ENCODE measurements around the gene PIK3R4.

PIK3R4 gene

GRCh38 chr3:130648293-130648692 lies 98.3 kb downstream of the PIK3R4 start:
- no peaks in the 10 kb centered on the region for H3K27me3 ChIP-seq (ENCODE audit: insufficient read depth, low read length)
- no peak overlapping the region for H3K4me3 ChIP-seq (ENCODE audit: low read depth, low read length)
- H4K8ac ChIP-seq (ENCODE audit: low read depth, low read length), result no peak overlapping the region
- H3K23ac ChIP-seq (ENCODE audit: low read length), result no peak overlapping the region
- no peaks in the 10 kb centered on the region for H3K36me3 ChIP-seq (ENCODE audit: control insufficient read depth in 1 of 2, insufficient read depth in 2 of 2, low read length in 2 of 2)
- no peaks in the 10 kb centered on the region for H3K79me2 ChIP-seq (ENCODE audit: control insufficient read depth, insufficient read depth, low read length, poor library complexity)
- no CpG with 5 or more reads among the region's 2 CpGs for WGBS (ENCODE audit: extremely low coverage, insufficient coverage, insufficient read length)
- no peak overlapping the region for H3K4me2 ChIP-seq (ENCODE audit: low read length)
- no peak for DNase-seq
- no peaks in the 10 kb centered on the region for H3K79me1 ChIP-seq (ENCODE audit: low read length)
- H4K91ac ChIP-seq (ENCODE audit: low read depth, low read length), result no peak overlapping the region
- no peak overlapping the region for H2AFZ ChIP-seq (ENCODE audit: insufficient read depth, low read length, poor library complexity)
- no peak overlapping the region for H2BK12ac ChIP-seq (ENCODE audit: low read length)
- H4K12ac ChIP-seq (ENCODE audit: low read depth, low read length), result no peak overlapping the region
- H3K14ac ChIP-seq (ENCODE audit: low read length), result no peak overlapping the region
- H3K18ac ChIP-seq (ENCODE audit: low read length), result no peak overlapping the region
- no peak overlapping the region for H2AK5ac ChIP-seq (ENCODE audit: low read length)
- H3K4me1 ChIP-seq (ENCODE audit: control insufficient read depth in 1 of 2, insufficient read depth in 2 of 2, low read length in 2 of 2), result peaks cover 0 to 3% of the 10 kb centered on the region in 2 experiments
- no peak overlapping the region for H2BK5ac ChIP-seq (ENCODE audit: low read depth, low read length, poor library complexity)
- no peak overlapping the region for H2BK120ac ChIP-seq (ENCODE audit: insufficient read depth, low read length, poor library complexity)
- H3K4ac ChIP-seq (ENCODE audit: low read depth, low read length), result no peak overlapping the region
- no peak overlapping the region for H3K9ac ChIP-seq (ENCODE audit: low read length)
- H3K27ac ChIP-seq (ENCODE audit: low read depth, low read length), result no peak overlapping the region
- no peaks in the 10 kb centered on the region for H3K9me3 ChIP-seq (ENCODE audit: insufficient read depth, low read depth, low read length)

- H2AK5ac ChIP-seq (ENCODE audit: low read length), result no peak overlapping the region
- no peak overlapping the region for H3K4me3 ChIP-seq (ENCODE audit: low read depth, low read length)
- no peaks in the 10 kb centered on the region for H3K79me1 ChIP-seq (ENCODE audit: low read length)
- no peak overlapping the region for H3K4ac ChIP-seq (ENCODE audit: low read depth, low read length)
- no CpG with 5 or more reads among the region's 1 CpG for WGBS (ENCODE audit: extremely low coverage, insufficient coverage, insufficient read length)
- no peak overlapping the region for H3K23ac ChIP-seq (ENCODE audit: low read length)
- H4K91ac ChIP-seq (ENCODE audit: low read depth, low read length), result no peak overlapping the region
- no peak overlapping the region for H3K9ac ChIP-seq (ENCODE audit: low read length)
- no peak overlapping the region for H3K4me2 ChIP-seq (ENCODE audit: low read length)
- H4K8ac ChIP-seq (ENCODE audit: low read depth, low read length), result no peak overlapping the region
- no peaks in the 10 kb centered on the region for H3K79me2 ChIP-seq (ENCODE audit: control insufficient read depth, insufficient read depth, low read length, poor library complexity)
- no peak overlapping the region for H3K18ac ChIP-seq (ENCODE audit: low read length)
- H3K14ac ChIP-seq (ENCODE audit: low read length), result no peak overlapping the region
- H2BK12ac ChIP-seq (ENCODE audit: low read length), result no peak overlapping the region
- no peak overlapping the region for H2BK5ac ChIP-seq (ENCODE audit: low read depth, low read length, poor library complexity)
- no peak for DNase-seq
- H2BK120ac ChIP-seq (ENCODE audit: insufficient read depth, low read length, poor library complexity), result no peak overlapping the region
- no peaks in the 10 kb centered on the region for H3K36me3 ChIP-seq (ENCODE audit: control insufficient read depth in 1 of 2, insufficient read depth in 2 of 2, low read length in 2 of 2)
- no peak overlapping the region for H3K27ac ChIP-seq (ENCODE audit: low read depth, low read length)
- H3K27me3 ChIP-seq (ENCODE audit: insufficient read depth, low read length), result no peaks in the 10 kb centered on the region
- no peak overlapping the region for H4K12ac ChIP-seq (ENCODE audit: low read depth, low read length)
- peaks cover 0 to 3% of the 10 kb centered on the region in 2 experiments for H3K4me1 ChIP-seq (ENCODE audit: control insufficient read depth in 1 of 2, insufficient read depth in 2 of 2, low read length in 2 of 2)
- no peak overlapping the region for H2AFZ ChIP-seq (ENCODE audit: insufficient read depth, low read length, poor library complexity)
- H3K9me3 ChIP-seq (ENCODE audit: insufficient read depth, low read depth, low read length), result no peaks in the 10 kb centered on the region
These were observed 101.4 kb downstream of the PIK3R4 start for GRCh38 chr3:130645261-130645660.

- WGBS (ENCODE audit: extremely low coverage, insufficient coverage, insufficient read length), result no CpG with 5 or more reads among the region's 4 CpGs
- peak in 1 of 2 donors; percentile 35 for DNase-seq
These were observed 101.9 kb downstream of the PIK3R4 start for GRCh38 chr3:130644628-130645253.

GRCh38 chr3:130640027-130640426 lies 106.6 kb downstream of the PIK3R4 start:
- no peak overlapping the region for H3K9ac ChIP-seq (ENCODE audit: low read length)
- H3K9me3 ChIP-seq (ENCODE audit: insufficient read depth, low read depth, low read length), result no peaks in the 10 kb centered on the region
- no peak overlapping the region for H3K4ac ChIP-seq (ENCODE audit: low read depth, low read length)
- no peak overlapping the region for H4K12ac ChIP-seq (ENCODE audit: low read depth, low read length)
- no peak overlapping the region for H3K27ac ChIP-seq (ENCODE audit: low read depth, low read length)
- no peaks in the 10 kb centered on the region for H3K36me3 ChIP-seq (ENCODE audit: control insufficient read depth in 1 of 2, insufficient read depth in 2 of 2, low read length in 2 of 2)
- no peak overlapping the region for H3K23ac ChIP-seq (ENCODE audit: low read length)
- no peaks in the 10 kb centered on the region for H3K4me1 ChIP-seq (ENCODE audit: control insufficient read depth in 1 of 2, insufficient read depth in 2 of 2, low read length in 2 of 2)
- no peaks in the 10 kb centered on the region for H3K79me1 ChIP-seq (ENCODE audit: low read length)
- no peak overlapping the region for H3K18ac ChIP-seq (ENCODE audit: low read length)
- H3K27me3 ChIP-seq (ENCODE audit: insufficient read depth, low read length), result no peaks in the 10 kb centered on the region
- H2AFZ ChIP-seq (ENCODE audit: insufficient read depth, low read length, poor library complexity), result no peak overlapping the region
- H2BK5ac ChIP-seq (ENCODE audit: low read depth, low read length, poor library complexity), result no peak overlapping the region
- H3K14ac ChIP-seq (ENCODE audit: low read length), result no peak overlapping the region
- H3K4me2 ChIP-seq (ENCODE audit: low read length), result no peak overlapping the region
- no peak overlapping the region for H2AK5ac ChIP-seq (ENCODE audit: low read length)
- no peak overlapping the region for H2BK12ac ChIP-seq (ENCODE audit: low read length)
- H3K79me2 ChIP-seq (ENCODE audit: control insufficient read depth, insufficient read depth, low read length, poor library complexity), result no peaks in the 10 kb centered on the region
- no CpG with 5 or more reads among the region's 2 CpGs for WGBS (ENCODE audit: extremely low coverage, insufficient coverage, insufficient read length)
- H2BK120ac ChIP-seq (ENCODE audit: insufficient read depth, low read length, poor library complexity), result no peak overlapping the region
- DNase-seq, result no peak
- H4K8ac ChIP-seq (ENCODE audit: low read depth, low read length), result no peak overlapping the region
- H4K91ac ChIP-seq (ENCODE audit: low read depth, low read length), result no peak overlapping the region
- H3K4me3 ChIP-seq (ENCODE audit: low read depth, low read length), result no peak overlapping the region

More at GRCh38 chr3:130644628-130645253, 101.9 kb downstream of the PIK3R4 start:
- no peaks in the 10 kb centered on the region for H3K79me1 ChIP-seq (ENCODE audit: low read length)
- H4K12ac ChIP-seq (ENCODE audit: low read depth, low read length), result no peak overlapping the region
- no peak overlapping the region for H3K14ac ChIP-seq (ENCODE audit: low read length)
- H2AK5ac ChIP-seq (ENCODE audit: low read length), result no peak overlapping the region
- no peak overlapping the region for H2BK5ac ChIP-seq (ENCODE audit: low read depth, low read length, poor library complexity)
- no peak overlapping the region for H3K4me3 ChIP-seq (ENCODE audit: low read depth, low read length)
- no peak overlapping the region for H3K18ac ChIP-seq (ENCODE audit: low read length)
- H3K23ac ChIP-seq (ENCODE audit: low read length), result no peak overlapping the region
- no peaks in the 10 kb centered on the region for H3K27me3 ChIP-seq (ENCODE audit: insufficient read depth, low read length)
- H3K27ac ChIP-seq (ENCODE audit: low read depth, low read length), result no peak overlapping the region
- no peak overlapping the region for H3K4me2 ChIP-seq (ENCODE audit: low read length)
- no peak overlapping the region for H3K4ac ChIP-seq (ENCODE audit: low read depth, low read length)
- no peaks in the 10 kb centered on the region for H3K36me3 ChIP-seq (ENCODE audit: control insufficient read depth in 1 of 2, insufficient read depth in 2 of 2, low read length in 2 of 2)
- no peak overlapping the region for H3K9ac ChIP-seq (ENCODE audit: low read length)
- H3K79me2 ChIP-seq (ENCODE audit: control insufficient read depth, insufficient read depth, low read length, poor library complexity), result no peaks in the 10 kb centered on the region
- peaks cover 0 to 3% of the 10 kb centered on the region in 2 experiments for H3K4me1 ChIP-seq (ENCODE audit: control insufficient read depth in 1 of 2, insufficient read depth in 2 of 2, low read length in 2 of 2)
- no peak overlapping the region for H2BK120ac ChIP-seq (ENCODE audit: insufficient read depth, low read length, poor library complexity)
- no peak overlapping the region for H2AFZ ChIP-seq (ENCODE audit: insufficient read depth, low read length, poor library complexity)
- H4K91ac ChIP-seq (ENCODE audit: low read depth, low read length), result no peak overlapping the region
- no peaks in the 10 kb centered on the region for H3K9me3 ChIP-seq (ENCODE audit: insufficient read depth, low read depth, low read length)
- H2BK12ac ChIP-seq (ENCODE audit: low read length), result no peak overlapping the region
- no peak overlapping the region for H4K8ac ChIP-seq (ENCODE audit: low read depth, low read length)
